ENCODE data around the gene LHFPL3. TPM values are rescaled to one million over a fixed set of nuclear protein-coding genes. Genes with fewer than 3 reads are reported as not detected.

LHFPL3 gene
- total RNA-seq, 1 experiment from 2014 or later, result not detected

GRCh38 chr7:104805449-104806317, 477.3 kb downstream of the LHFPL3 start:
- Histone ChIP-seq H3K9me3 (ENCODE audit: low read length) (no peaks in the 10 kb centered on the region), H3K9ac (ENCODE audit: low read length) (no peak overlapping the region), H3K27ac (ENCODE audit: low read length) (no peak overlapping the region), H3K27me3 (ENCODE audit: low read length) (no peaks in the 10 kb centered on the region), H3K9me2 (replicated peaks; ENCODE audit: insufficient read depth, low read length) (no peaks in the 10 kb centered on the region), H2AFZ (ENCODE audit: low read length) (no peak overlapping the region), H3K4me1 (ENCODE audit: low read length) (no peaks in the 10 kb centered on the region), H3K36me3 (ENCODE audit: insufficient read depth, low read length) (no peaks in the 10 kb centered on the region), H4K20me1 (ENCODE audit: insufficient read depth, low read depth, low read length) (no peaks in the 10 kb centered on the region), H3K4me3 (ENCODE audit: low read length) (no peak overlapping the region), H3K79me2 (ENCODE audit: low read length) (no peaks in the 10 kb centered on the region), H3K4me2 (ENCODE audit: low read depth, low read length, poor library complexity, severe bottlenecking) (no peak overlapping the region)
- no peak for DNase-seq

- no peak overlapping the region for H3K27ac ChIP-seq (ENCODE audit: low read length)
- H3K9me3 ChIP-seq (ENCODE audit: low read length), result no peaks in the 10 kb centered on the region
- no peak overlapping the region for H2AFZ ChIP-seq (ENCODE audit: low read length)
- no peak overlapping the region for H3K4me2 ChIP-seq (ENCODE audit: low read depth, low read length, poor library complexity, severe bottlenecking)
- DNase-seq, result no peak
- H4K20me1 ChIP-seq (ENCODE audit: insufficient read depth, low read depth, low read length), result no peaks in the 10 kb centered on the region
- no peaks in the 10 kb centered on the region for H3K79me2 ChIP-seq (ENCODE audit: low read length)
- H3K4me3 ChIP-seq (ENCODE audit: low read length), result no peak overlapping the region
- no peaks in the 10 kb centered on the region for H3K9me2 ChIP-seq (replicated peaks; ENCODE audit: insufficient read depth, low read length)
- H3K4me1 ChIP-seq (ENCODE audit: low read length), result no peaks in the 10 kb centered on the region
- no peak overlapping the region for H3K9ac ChIP-seq (ENCODE audit: low read length)
- no peaks in the 10 kb centered on the region for H3K36me3 ChIP-seq (ENCODE audit: insufficient read depth, low read length)
- no peaks in the 10 kb centered on the region for H3K27me3 ChIP-seq (ENCODE audit: low read length)
Measured at GRCh38 chr7:104807671-104808070, 479.3 kb downstream of the LHFPL3 start.

- Histone ChIP-seq H3K27me3 (ENCODE audit: low read length) (no peaks in the 10 kb centered on the region), H3K9me2 (replicated peaks; ENCODE audit: insufficient read depth, low read length) (no peaks in the 10 kb centered on the region), H2AFZ (ENCODE audit: low read length) (no peak overlapping the region)
Measured at GRCh38 chr7:104809906-104810305, 481.5 kb downstream of the LHFPL3 start.

GRCh38 chr7:104814126-104814525, 485.7 kb downstream of the LHFPL3 start:
- H3K9me3 ChIP-seq (ENCODE audit: low read length), result no peaks in the 10 kb centered on the region
- H3K79me2 ChIP-seq (ENCODE audit: low read length), result no peaks in the 10 kb centered on the region
- H3K27ac ChIP-seq (ENCODE audit: low read length), result no peak overlapping the region
- no peak overlapping the region for H2AFZ ChIP-seq (ENCODE audit: low read length)
- DNase-seq, result no peak
- no peaks in the 10 kb centered on the region for H3K27me3 ChIP-seq (ENCODE audit: low read length)
- no peaks in the 10 kb centered on the region for H3K4me1 ChIP-seq (ENCODE audit: low read length)
- no peaks in the 10 kb centered on the region for H3K36me3 ChIP-seq (ENCODE audit: insufficient read depth, low read length)
- no peak overlapping the region for H3K4me2 ChIP-seq (ENCODE audit: low read depth, low read length, poor library complexity, severe bottlenecking)
- no peak overlapping the region for H3K9ac ChIP-seq (ENCODE audit: low read length)
- H3K4me3 ChIP-seq (ENCODE audit: low read length), result no peak overlapping the region
- H3K9me2 ChIP-seq (replicated peaks; ENCODE audit: insufficient read depth, low read length), result no peaks in the 10 kb centered on the region
- no peaks in the 10 kb centered on the region for H4K20me1 ChIP-seq (ENCODE audit: insufficient read depth, low read depth, low read length)

More at GRCh38 chr7:104809906-104810305, 481.5 kb downstream of the LHFPL3 start:
- H4K20me1 ChIP-seq (ENCODE audit: insufficient read depth, low read depth, low read length), result no peaks in the 10 kb centered on the region
- H3K4me1 ChIP-seq (ENCODE audit: low read length), result no peaks in the 10 kb centered on the region
- H3K9ac ChIP-seq (ENCODE audit: low read length), result no peak overlapping the region
- no peak overlapping the region for H3K4me2 ChIP-seq (ENCODE audit: low read depth, low read length, poor library complexity, severe bottlenecking)
- H3K4me3 ChIP-seq (ENCODE audit: low read length), result no peak overlapping the region
- no peaks in the 10 kb centered on the region for H3K79me2 ChIP-seq (ENCODE audit: low read length)
- no peak overlapping the region for H3K27ac ChIP-seq (ENCODE audit: low read length)
- no peak for DNase-seq
- H3K9me3 ChIP-seq (ENCODE audit: low read length), result no peaks in the 10 kb centered on the region
- no peaks in the 10 kb centered on the region for H3K36me3 ChIP-seq (ENCODE audit: insufficient read depth, low read length)

GRCh38 chr7:104814671-104815400, 486.4 kb downstream of the LHFPL3 start:
- Histone ChIP-seq H3K9ac (ENCODE audit: low read length) (no peak overlapping the region), H3K27ac (ENCODE audit: low read length) (no peak overlapping the region), H3K36me3 (ENCODE audit: insufficient read depth, low read length) (no peaks in the 10 kb centered on the region), H3K9me3 (ENCODE audit: low read length) (no peaks in the 10 kb centered on the region), H3K27me3 (ENCODE audit: low read length) (no peaks in the 10 kb centered on the region), H2AFZ (ENCODE audit: low read length) (no peak overlapping the region), H4K20me1 (ENCODE audit: insufficient read depth, low read depth, low read length) (no peaks in the 10 kb centered on the region), H3K4me1 (ENCODE audit: low read length) (no peaks in the 10 kb centered on the region), H3K4me3 (ENCODE audit: low read length) (no peak overlapping the region), H3K79me2 (ENCODE audit: low read length) (no peaks in the 10 kb centered on the region), H3K9me2 (replicated peaks; ENCODE audit: insufficient read depth, low read length) (no peaks in the 10 kb centered on the region), H3K4me2 (ENCODE audit: low read depth, low read length, poor library complexity, severe bottlenecking) (no peak overlapping the region)
- no peak for DNase-seq

GRCh38 chr7:104816537-104816936, 488.1 kb downstream of the LHFPL3 start:
- Histone ChIP-seq H3K4me2 (ENCODE audit: low read depth, low read length, poor library complexity, severe bottlenecking) (no peak overlapping the region), H3K36me3 (ENCODE audit: insufficient read depth, low read length) (no peaks in the 10 kb centered on the region), H3K4me1 (ENCODE audit: low read length) (no peaks in the 10 kb centered on the region), H3K9ac (ENCODE audit: low read length) (no peak overlapping the region), H2AFZ (ENCODE audit: low read length) (no peak overlapping the region), H3K4me3 (ENCODE audit: low read length) (no peak overlapping the region), H3K79me2 (ENCODE audit: low read length) (no peaks in the 10 kb centered on the region), H3K9me3 (ENCODE audit: low read length) (no peaks in the 10 kb centered on the region), H3K27me3 (ENCODE audit: low read length) (no peaks in the 10 kb centered on the region), H3K9me2 (replicated peaks; ENCODE audit: insufficient read depth, low read length) (no peaks in the 10 kb centered on the region), H3K27ac (ENCODE audit: low read length) (no peak overlapping the region), H4K20me1 (ENCODE audit: insufficient read depth, low read depth, low read length) (no peaks in the 10 kb centered on the region)
- DNase-seq, result no peak

- no peak overlapping the region for H3K27ac ChIP-seq (ENCODE audit: low read length)
- H3K27me3 ChIP-seq (ENCODE audit: low read length), result no peaks in the 10 kb centered on the region
- H3K9me2 ChIP-seq (replicated peaks; ENCODE audit: insufficient read depth, low read length), result no peaks in the 10 kb centered on the region
- no peak overlapping the region for H3K9ac ChIP-seq (ENCODE audit: low read length)
- no peaks in the 10 kb centered on the region for H3K9me3 ChIP-seq (ENCODE audit: low read length)
- no peaks in the 10 kb centered on the region for H4K20me1 ChIP-seq (ENCODE audit: insufficient read depth, low read depth, low read length)
- no peak for DNase-seq
- no peaks in the 10 kb centered on the region for H3K4me1 ChIP-seq (ENCODE audit: low read length)
- H2AFZ ChIP-seq (ENCODE audit: low read length), result no peak overlapping the region
- no peak overlapping the region for H3K4me2 ChIP-seq (ENCODE audit: low read depth, low read length, poor library complexity, severe bottlenecking)
- H3K79me2 ChIP-seq (ENCODE audit: low read length), result no peaks in the 10 kb centered on the region
- no peaks in the 10 kb centered on the region for H3K36me3 ChIP-seq (ENCODE audit: insufficient read depth, low read length)
- H3K4me3 ChIP-seq (ENCODE audit: low read length), result no peak overlapping the region
Measured at GRCh38 chr7:104818961-104819880, 490.8 kb downstream of the LHFPL3 start.
